ENCODE data around the gene FAM3A. TPM values are rescaled to one million over a fixed set of nuclear protein-coding genes. Genes with fewer than 3 reads are reported as not detected.

Gene FAM3A
- total RNA-seq, 4 donors from 2014 or later = 40.9 to 76.5 (median 55.7) TPM

- no peak for TF ChIP-seq EP300 (IDR thresholded peaks at IDR 0.05)
- no peak for DNase-seq (ENCODE audit: low spot score in 2 of 2)
Observed at GRCh38 chrX:154484255-154485149, 31.5 kb downstream of the FAM3A start.

GRCh38 chrX:154483325-154483724, 32.7 kb downstream of the FAM3A start:
- H3K4me1 ChIP-seq = peaks cover 0 to 31% (median 8%) of the 10 kb centered on the region in 4 donors
- 75 to 78% methylated on average over 6 to 7 of the region's 7 CpGs for WGBS, 2 donors

More at GRCh38 chrX:154484255-154485149, 31.5 kb downstream of the FAM3A start:
- Histone ChIP-seq H3K27ac (peak overlapping the region in 2 of 4 donors; percentile 20 to 67), H3K36me3 (peaks cover 0 to 26% (median 0%) of the 10 kb centered on the region in 3 donors), H3K4me1 (peaks cover 0 to 40% (median 8%) of the 10 kb centered on the region in 4 donors), H3K27me3 (no peaks in the 10 kb centered on the region), H3K4me3 (no peak overlapping the region), H3K9me3 (no peaks in the 10 kb centered on the region)
- 82 to 83% methylated on average over 4 to 16 of the region's 16 CpGs for WGBS, 2 donors

GRCh38 chrX:154482786-154483185, 33.2 kb downstream of the FAM3A start:
- H3K9me3 ChIP-seq = no peaks in the 10 kb centered on the region
- H3K27me3 ChIP-seq = no peaks in the 10 kb centered on the region
- H3K4me1 ChIP-seq = peaks cover 0 to 34% (median 8%) of the 10 kb centered on the region in 4 donors
- peaks cover 0 to 17% (median 0%) of the 10 kb centered on the region in 3 donors for H3K36me3 ChIP-seq
- DNase-seq (ENCODE audit: low spot score in 2 of 2) = no peak
- no peak overlapping the region for H3K4me3 ChIP-seq
- no peak overlapping the region for H3K27ac ChIP-seq
- WGBS, 2 donors = 60 to 82% methylated on average over 1 to 7 of the region's 7 CpGs
- TF ChIP-seq POLR2A (IDR thresholded peaks at IDR 0.05) = no peak
- TF ChIP-seq EP300 (IDR thresholded peaks at IDR 0.05) = no peak
- TF ChIP-seq CTCF (IDR thresholded peaks at IDR 0.05) = no peak

More at GRCh38 chrX:154483325-154483724, 32.7 kb downstream of the FAM3A start:
- Histone ChIP-seq H3K4me3 (no peak overlapping the region), H3K27me3 (no peaks in the 10 kb centered on the region), H3K27ac (no peak overlapping the region), H3K36me3 (peaks cover 0 to 22% (median 0%) of the 10 kb centered on the region in 3 donors), H3K9me3 (no peaks in the 10 kb centered on the region)
- no peak for DNase-seq (ENCODE audit: low spot score in 2 of 2)
- TF ChIP-seq POLR2A (IDR thresholded peaks at IDR 0.05) (no peak), CTCF (IDR thresholded peaks at IDR 0.05) (no peak), EP300 (IDR thresholded peaks at IDR 0.05) (no peak)

- no peak for DNase-seq (ENCODE audit: low spot score in 2 of 2)
- Histone ChIP-seq H3K27ac (no peak overlapping the region), H3K27me3 (no peaks in the 10 kb centered on the region), H3K4me1 (peaks cover 0 to 32% (median 8%) of the 10 kb centered on the region in 4 donors), H3K4me3 (no peak overlapping the region), H3K9me3 (no peaks in the 10 kb centered on the region), H3K36me3 (peaks cover 0 to 14% (median 0%) of the 10 kb centered on the region in 3 donors)
- no peak for TF ChIP-seq CTCF (IDR thresholded peaks at IDR 0.05)
- no peak for TF ChIP-seq POLR2A (IDR thresholded peaks at IDR 0.05)
- no peak for TF ChIP-seq EP300 (IDR thresholded peaks at IDR 0.05)
- WGBS, 2 donors = 77 to 88% methylated on average over 6 to 14 of the region's 14 CpGs
Observed at GRCh38 chrX:154481911-154482601, 34.0 kb downstream of the FAM3A start.

- H3K4me3 ChIP-seq = no peak overlapping the region
- TF ChIP-seq CTCF (IDR thresholded peaks at IDR 0.05) (no peak), POLR2A (IDR thresholded peaks at IDR 0.05) (no peak), EP300 (IDR thresholded peaks at IDR 0.05) (no peak)
- no peak overlapping the region for H3K27ac ChIP-seq
- 85 to 93% methylated on average over 5 of the region's 5 CpGs for WGBS, 2 donors
- H3K4me1 ChIP-seq = peaks cover 0 to 28% (median 8%) of the 10 kb centered on the region in 4 donors
- DNase-seq (ENCODE audit: low spot score in 2 of 2) = no peak
- H3K27me3 ChIP-seq = no peaks in the 10 kb centered on the region
- H3K36me3 ChIP-seq = peaks cover 0 to 14% (median 0%) of the 10 kb centered on the region in 3 donors
- no peaks in the 10 kb centered on the region for H3K9me3 ChIP-seq
Observed at GRCh38 chrX:154481195-154481594, 34.8 kb downstream of the FAM3A start.

Data from tibial nerve (tissue), 4 donors.